NCI-H2171 treated with DMSO at 0.1 percent for 48 hours (cell line): ENCODE data around the gene TULP4.
"Not testable (repeated sequence)": the region's sequence is repeated elsewhere in the genome, so short reads cannot be mapped to it uniquely, and the experiment has no call there.

Experiments used
- DNase-seq: peaks from one replicate; lab custom pipeline; 2025; lab: John Stamatoyannopoulos, UW

The TULP4 gene

DNA sequence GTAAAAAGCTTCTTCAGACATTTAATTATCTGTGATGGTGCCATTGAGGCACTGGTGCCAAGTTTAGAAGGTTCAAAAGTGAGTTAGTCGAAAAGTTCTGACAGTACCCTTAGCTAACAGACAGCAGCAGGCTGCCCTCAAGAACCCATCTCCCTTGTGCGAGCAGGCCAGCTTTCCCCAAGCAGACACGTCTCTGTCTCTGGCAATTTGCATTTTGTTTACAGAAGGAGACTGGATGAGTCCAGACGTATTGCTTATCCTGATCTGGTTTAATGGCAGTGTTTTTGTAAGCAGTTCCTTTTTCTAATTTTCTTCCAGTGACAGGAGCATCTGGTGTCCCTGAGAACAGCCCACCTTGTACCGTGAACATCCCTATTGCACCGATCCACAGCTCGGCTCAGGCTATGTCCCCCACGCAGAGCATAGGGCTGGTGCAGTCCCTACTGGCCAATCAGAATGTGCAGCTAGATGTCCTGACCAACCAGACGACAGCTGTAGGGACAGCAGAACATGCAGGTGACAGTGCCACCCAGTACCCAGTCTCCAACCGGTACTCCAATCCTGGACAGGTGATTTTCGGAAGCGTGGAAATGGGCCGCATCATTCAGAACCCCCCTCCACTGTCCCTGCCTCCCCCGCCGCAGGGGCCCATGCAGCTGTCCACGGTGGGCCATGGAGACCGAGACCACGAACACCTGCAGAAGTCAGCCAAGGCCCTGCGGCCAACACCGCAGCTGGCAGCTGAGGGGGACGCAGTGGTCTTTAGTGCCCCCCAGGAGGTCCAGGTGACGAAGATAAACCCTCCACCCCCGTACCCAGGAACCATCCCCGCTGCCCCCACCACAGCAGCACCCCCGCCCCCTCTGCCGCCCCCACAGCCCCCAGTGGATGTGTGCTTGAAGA is 189.3 kb downstream of the TULP4 start:
- no peak for DNase-seq

GRCh38 chr6:158502263-158502950 is 190.1 kb downstream of the TULP4 start:
- DNase-seq: no peak

GRCh38 chr6:158503222-158503621 is 191.0 kb downstream of the TULP4 start:
- DNase-seq: no peak

- DNase-seq: no peak
Observed at GRCh38 chr6:158503846-158504245, 191.6 kb downstream of the TULP4 start.

DNA sequence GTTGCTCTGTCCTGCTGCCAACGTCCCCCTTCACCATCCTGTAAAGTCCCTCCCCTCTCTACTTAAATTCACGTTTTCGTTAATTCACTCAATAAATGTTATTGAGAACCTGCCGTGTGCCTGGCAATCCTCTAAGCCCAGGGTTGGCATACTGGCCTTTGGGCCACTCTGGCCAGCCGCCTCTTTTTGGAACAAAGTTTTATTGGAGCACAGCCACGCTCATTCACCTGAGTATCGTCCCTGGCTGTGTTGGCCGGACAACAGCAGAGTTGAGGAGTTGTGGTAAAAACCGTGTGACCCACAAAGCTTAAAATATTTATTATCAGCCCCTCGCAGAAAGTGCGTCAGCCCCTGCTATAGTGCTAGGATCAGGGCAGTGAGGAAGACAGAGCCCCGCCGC is 192.9 kb downstream of the TULP4 start:
- no peak for DNase-seq

GRCh38 chr6:158506601-158507000 is 194.3 kb downstream of the TULP4 start:
- DNase-seq: no peak

GRCh38 chr6:158507174-158507573 is 194.9 kb downstream of the TULP4 start:
- DNase-seq: no peak

DNA sequence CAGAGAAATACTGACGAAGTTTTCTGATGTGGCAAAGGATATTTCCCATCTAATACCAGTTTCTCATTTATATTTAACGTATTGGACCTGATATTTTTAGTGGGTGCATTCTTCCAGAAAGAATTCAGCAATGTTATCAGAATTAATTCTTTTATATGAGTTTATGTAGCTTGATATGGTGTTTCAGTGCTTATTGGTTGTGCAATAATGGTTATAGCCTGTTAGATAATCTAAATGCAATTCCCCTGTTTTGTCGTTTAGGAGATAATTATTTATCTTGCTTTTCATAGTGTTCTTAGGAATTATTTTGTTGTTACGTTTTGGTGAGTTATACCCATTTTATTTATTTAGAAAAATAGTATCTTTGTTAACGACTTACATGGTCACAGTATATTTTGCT is 196.2 kb downstream of the TULP4 start:
- no peak for DNase-seq

- DNase-seq: no peak
Observed at GRCh38 chr6:158509465-158509864, 197.2 kb downstream of the TULP4 start.

- DNase-seq: no peak
Observed at GRCh38 chr6:158512809-158513208, 200.5 kb downstream of the TULP4 start.

DNA sequence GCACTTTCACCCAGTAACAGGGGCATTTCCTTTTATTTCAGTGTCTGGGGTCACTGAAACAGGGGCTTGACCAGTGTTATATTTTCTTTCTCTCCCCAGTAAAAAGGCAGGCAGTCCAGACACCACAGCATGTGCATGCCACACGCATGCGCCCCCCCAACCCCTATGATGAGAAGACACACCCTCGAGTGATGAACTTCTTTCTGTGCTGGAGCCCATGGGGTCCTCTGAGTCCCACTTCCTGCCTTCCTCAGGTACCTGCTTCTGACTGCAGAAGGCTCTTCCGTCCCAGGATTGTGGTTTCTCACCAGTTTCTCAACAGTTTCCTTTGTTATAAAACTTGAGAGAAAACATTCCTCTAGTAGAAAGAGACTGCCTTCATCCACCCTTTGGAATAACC is 201.9 kb downstream of the TULP4 start:
- DNase-seq: no peak

GRCh38 chr6:158514991-158515390 is 202.7 kb downstream of the TULP4 start:
- no peak for DNase-seq

DNA sequence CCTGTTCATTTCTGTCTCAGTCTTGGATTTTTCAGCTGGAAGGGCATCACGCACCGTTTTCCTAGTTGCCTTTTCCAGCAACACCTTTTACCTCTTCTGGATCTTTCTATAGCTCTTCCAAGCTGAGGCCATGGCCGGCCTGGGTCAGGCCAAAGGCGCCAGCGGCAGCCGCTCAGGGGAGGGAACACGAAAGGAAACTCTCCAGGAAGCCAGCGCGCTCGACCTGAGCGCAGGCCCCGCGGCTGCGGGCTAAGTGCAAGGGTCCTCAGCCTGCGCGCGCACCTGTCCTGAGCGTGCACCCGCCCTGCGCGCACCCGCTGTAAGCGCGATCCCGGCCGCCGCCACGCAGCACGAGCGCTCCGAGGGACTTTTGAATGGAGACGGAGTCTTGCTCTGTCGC is 203.8 kb downstream of the TULP4 start:
- DNase-seq: no peak

- no peak for DNase-seq
Observed at GRCh38 chr6:158517038-158517437, 204.8 kb downstream of the TULP4 start.

DNA sequence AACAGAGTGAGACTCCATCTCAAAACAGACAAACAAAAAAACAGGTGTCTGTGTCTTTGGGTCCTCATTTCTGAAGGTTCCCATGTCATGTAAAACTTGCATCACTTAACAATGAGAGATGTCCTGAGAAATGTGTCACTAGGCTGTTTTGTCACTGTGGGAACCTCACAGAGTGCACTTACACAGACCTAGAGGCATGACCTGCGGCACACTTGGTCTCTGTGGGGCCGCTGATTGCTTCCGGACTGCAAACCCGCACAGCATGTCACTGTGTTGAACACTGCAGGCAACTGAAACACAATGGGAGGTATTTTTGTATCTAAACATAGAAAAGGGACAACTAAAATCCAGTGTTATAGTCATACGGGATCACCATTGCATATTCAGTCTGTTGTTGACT is 205.3 kb downstream of the TULP4 start:
- no peak for DNase-seq

DNA sequence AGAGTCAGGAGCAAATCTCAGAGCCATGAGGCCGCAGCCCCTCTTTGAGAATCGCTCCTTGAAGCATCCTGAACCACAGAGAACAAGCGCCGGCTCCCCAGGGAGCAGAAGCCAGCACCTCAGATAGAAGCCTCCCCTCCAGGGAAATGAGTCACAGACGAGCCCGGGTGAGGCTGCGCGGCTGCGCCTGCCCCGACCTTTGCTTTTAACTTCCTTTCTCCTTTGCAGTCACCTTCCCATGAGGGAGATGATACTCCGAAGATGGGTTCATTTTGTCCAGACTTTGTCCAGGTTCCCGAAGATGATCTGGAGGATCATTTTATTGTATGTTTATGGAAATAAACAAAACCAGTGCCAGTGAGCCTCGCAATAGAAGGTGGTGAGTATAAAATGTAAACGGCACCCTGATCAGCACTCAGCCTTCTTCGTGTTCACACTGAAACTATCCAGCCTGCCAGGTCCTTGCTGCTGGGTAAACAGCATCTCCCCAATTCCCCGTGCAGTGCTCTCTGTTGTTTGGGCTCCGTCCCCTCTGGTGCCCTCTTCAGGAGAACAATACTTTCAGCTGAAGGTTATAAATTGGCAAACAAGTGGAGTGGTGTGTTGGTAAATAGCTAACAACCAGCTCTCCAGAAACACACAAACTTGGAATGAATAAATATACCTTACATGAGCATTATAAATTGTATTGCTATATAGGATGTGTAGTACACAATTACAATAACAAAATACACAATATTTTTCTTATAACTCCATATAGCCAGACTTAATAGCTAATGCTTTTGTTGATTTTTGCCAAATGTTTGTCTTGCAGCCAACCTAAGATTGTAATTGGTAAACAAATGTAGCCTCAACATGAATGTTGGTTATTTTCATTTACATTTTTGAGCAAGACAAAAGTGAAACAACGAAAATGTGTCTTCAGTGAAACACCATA is 206.2 kb downstream of the TULP4 start:
- DNase-seq: peak; percentile 88

GRCh38 chr6:158519300-158519699 is 207.0 kb downstream of the TULP4 start:
- DNase-seq: no peak

DNA sequence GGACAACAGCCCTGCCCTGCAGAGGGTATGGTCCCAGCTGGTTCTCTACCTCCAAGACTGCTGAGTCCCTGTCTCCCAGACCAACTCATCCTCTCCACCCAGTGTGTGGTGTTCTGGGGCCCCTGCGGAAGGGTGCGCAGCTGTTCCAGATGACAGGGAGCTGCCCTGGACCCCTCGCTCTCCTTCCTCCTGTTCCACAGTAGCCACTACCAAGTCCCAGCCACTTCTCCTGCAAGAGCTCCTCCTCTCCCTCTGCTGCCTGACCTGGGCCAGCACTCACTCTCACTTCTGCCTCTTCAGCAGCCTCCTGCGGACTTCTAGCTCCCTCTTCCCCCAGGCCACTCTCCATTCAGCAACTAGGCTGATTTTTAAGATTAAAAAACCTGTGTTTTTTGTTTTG is 207.5 kb downstream of the TULP4 start:
- no peak for DNase-seq

- DNase-seq: not testable (repeated sequence)
Observed at GRCh38 chr6:158520975-158521374, 208.7 kb downstream of the TULP4 start.

DNA sequence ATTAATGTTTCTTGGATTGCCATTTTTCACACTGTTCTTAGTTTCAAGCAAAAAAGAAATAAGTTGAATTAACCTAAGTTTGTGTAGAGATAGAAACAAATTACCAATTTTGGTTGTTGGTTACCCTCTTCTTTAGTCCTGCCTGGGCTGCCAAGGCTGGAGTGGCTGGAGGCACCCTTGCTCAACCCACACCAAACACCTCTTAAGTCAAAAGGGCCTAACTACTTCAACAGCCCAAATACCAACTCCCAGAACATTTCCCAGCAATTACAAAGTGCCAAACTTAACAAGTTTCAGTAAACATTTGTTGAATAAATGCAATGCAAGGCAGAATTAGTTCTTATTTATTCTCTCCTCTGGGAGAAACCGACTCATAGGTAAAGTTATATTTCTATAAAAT is 209.5 kb downstream of the TULP4 start:
- no peak for DNase-seq

DNA sequence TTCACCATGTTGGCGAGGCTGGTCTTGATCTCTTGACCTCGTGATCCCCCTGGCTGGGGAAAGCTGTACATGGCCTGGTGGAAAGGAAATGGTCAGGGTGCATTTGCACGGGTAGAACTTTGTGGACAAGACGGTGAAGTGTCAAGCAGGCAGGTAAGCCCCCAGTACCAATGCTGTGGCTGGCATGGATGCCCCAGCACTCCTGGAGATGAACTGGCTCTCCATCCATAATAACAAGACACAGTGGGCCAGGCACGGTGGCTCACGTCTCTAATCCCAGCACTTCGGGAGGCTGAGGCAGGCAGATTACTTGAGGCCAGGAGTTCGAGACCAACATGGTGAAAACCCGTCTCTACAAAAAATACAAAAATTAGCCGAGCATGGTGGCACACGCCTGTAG is 210.4 kb downstream of the TULP4 start:
- DNase-seq: no peak

GRCh38 chr6:158524311-158524710 is 212.0 kb downstream of the TULP4 start:
- DNase-seq: no peak
